ENCODE measurements around the gene AAMP.

DNA sequence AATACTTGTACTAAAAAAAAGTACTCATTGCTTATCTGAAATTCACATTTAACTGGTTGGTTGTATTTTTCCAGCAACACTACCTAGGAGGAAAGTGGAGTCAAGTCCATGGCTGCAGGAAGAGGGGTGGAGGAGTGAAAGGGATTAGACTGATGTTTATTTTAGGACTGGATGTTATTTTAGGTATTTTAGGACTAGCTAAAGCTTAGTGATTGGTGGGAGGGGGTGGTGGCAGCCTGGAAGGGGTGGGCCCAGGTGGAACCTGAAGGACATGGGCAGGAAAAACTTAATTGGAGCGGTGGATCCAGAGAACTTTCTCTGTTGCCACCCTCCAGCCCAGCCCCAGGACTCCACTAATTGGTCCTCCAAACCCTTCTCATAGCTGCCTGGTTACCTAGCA, 26.3 kb upstream of the AAMP start:
- TF ChIP-seq CTCF (IDR thresholded peaks at IDR 0.05) (no peak), EP300 (IDR thresholded peaks at IDR 0.05) (no peak), POLR2A (IDR thresholded peaks at IDR 0.05) (no peak)
